Transverse colon (tissue), 4 donors: ENCODE results near the gene FLT1.

Source experiments
- CTCF ChIP-seq, 5 experiments: fragments of 200-600 bp in 3 of 5; fragments of 450-650 bp in 2 of 5; sonication (generic) in 3 of 5; IDR thresholded peaks; 1 replicate in 2 of 5; 2 replicates in 3 of 5; pipeline ENCODE4 v1.5.1; 2016 to 2017; ENCODE audit warnings: antibody characterized with exemption in 5 of 5, inconsistent platforms in 3 of 5, mild to moderate bottlenecking in 2 of 5, moderate library complexity in 1 of 5
- EP300 ChIP-seq: sonication (generic); formaldehyde crosslinking; IDR thresholded peaks from one replicate; pipeline ENCODE4 v1.6.1; 2017; ENCODE audit warnings: antibody characterized with exemption, low read depth
- POLR2A ChIP-seq: fragments of 450-650 bp; IDR thresholded peaks from one replicate; pipeline ENCODE4 v1.6.1; 2016; ENCODE audit warnings: antibody characterized with exemption, mild to moderate bottlenecking, moderate library complexity
- POLR2AphosphoS5 ChIP-seq, 3 donors: sonication (generic); formaldehyde crosslinking; IDR thresholded peaks; one replicate each; pipeline ENCODE4 v1.6.1; 2016; ENCODE audit warnings: antibody characterized with exemption in 3 of 3

GRCh38 chr13:28425793-28426192 lies 69.1 kb downstream of the FLT1 start:
- TF ChIP-seq CTCF (IDR thresholded peaks at IDR 0.05): no peak
- TF ChIP-seq POLR2A: no peak
- TF ChIP-seq EP300: no peak
- TF ChIP-seq POLR2AphosphoS5 (IDR thresholded peaks at IDR 0.05): no peak
